Right lobe of liver (tissue), 6 donors: ENCODE results near the gene TCF12. TPM values are rescaled to one million over a fixed set of nuclear protein-coding genes. Genes with fewer than 3 reads are reported as not detected.

Experiments used
- ATAC-seq, 4 donors: fragments of 200-7000 bp; cut with Tn5 transposase; one replicate each; pipeline ENCODE4 v1.9.1; 2020; ENCODE audit warnings: mild to moderate bottlenecking in 4 of 4, moderate library complexity in 4 of 4
- DNase-seq, 3 donors: peaks; one replicate each; pipeline ENCODE4 v3.0.0-alpha.2; 2020
- H3K27ac ChIP-seq, 3 donors: fragments of 200-600 bp; one replicate each; pipeline ENCODE4 v1.8.0; 2022
- H3K27me3 ChIP-seq, 2 donors: fragments of 200-600 bp; one replicate each; pipeline ENCODE4 v1.8.0; 2022
- H3K36me3 ChIP-seq, 4 donors: fragments of 200-600 bp; sonication (generic) in 1 of 4; one replicate each; pipeline versions ENCODE4 v1.5.1 to v1.8.0; 2017 to 2022; ENCODE audit warnings: control low read depth in 1 of 4
- H3K4me1 ChIP-seq, 4 donors: fragments of 200-600 bp; sonication (generic) in 1 of 4; one replicate each; pipeline versions ENCODE4 v1.5.1 to v1.8.0; 2017 to 2022; ENCODE audit warnings: control low read depth in 1 of 4
- H3K4me3 ChIP-seq, 3 donors: fragments of 200-600 bp; one replicate each; pipeline ENCODE4 v1.8.0; 2022
- H3K9me3 ChIP-seq, 4 donors: fragments of 200-600 bp; sonication (generic) in 1 of 4; one replicate each; pipeline versions ENCODE4 v1.5.1 to v1.8.0; 2017 to 2022; ENCODE audit warnings: control low read depth in 1 of 4
- CTCF ChIP-seq, 4 donors: fragments of 200-600 bp in 3 of 4; fragments of 450-650 bp in 1 of 4; IDR thresholded peaks; one replicate each; pipeline versions ENCODE4 v1.5.1 to v1.8.0; 2016 to 2022; ENCODE audit warnings: antibody characterized with exemption in 4 of 4, mild to moderate bottlenecking in 2 of 4
- POLR2A ChIP-seq: fragments of 450-650 bp; IDR thresholded peaks from one replicate; pipeline ENCODE4 v1.6.1; 2017; ENCODE audit warnings: antibody characterized with exemption, mild to moderate bottlenecking
- WGBS: methylation state at CpG from one replicate; pipeline ENCODE4 v1.1.6; 2018; ENCODE audit warnings: low coverage, low lambda C conversion rate; ENCODE audit not compliant: insufficient coverage; ENCODE audit errors: missing lambda C conversion rate; 5-methylcytosine and 5-hydroxymethylcytosine counted together
- intact Hi-C, 2 donors: fragments of 100-400 bp; cut with DNase I; formaldehyde crosslinking; loops; one replicate each; pipeline versions ENCODE4 v1.11.2 to v1.14.1; 2022
- total RNA-seq, 6 experiments: library from RNA; depleted of rRNA in 2 of 6; stranded (reverse); fragments of >200 nt in 2 of 6; fragmentation: NEBNext Ultra II Directional in 3 of 6; extraction: Animal tissue kit (Norgen Biotek cat#: 25700) in 3 of 6; gene quantifications; one replicate each; pipeline versions ENCODE4 v1.1.0 to v1.2.4, GENCODE V29; 2016 to 2023
- donor health status: DM: no; HTN: yes; CAD: no.
- donor health status: DM: no; HTN: no; CAD: no.
- donor health status: DM: no; HTN: no; CAD: no.
- donor health status: DM: no; HTN: yes; CAD: no.
- donor health status: DM: no; HTN: yes; CAD: no.

Gene TCF12
- total RNA-seq, 6 experiments from 2014 or later, result 28.9 to 41.9 (median 35.3) TPM

- WGBS, result 38% methylated on average over 4 of the region's 4 CpGs
- DNase-seq (no peak), ATAC-seq (peak in 1 of 4 donors; percentile 24)
- no peaks in the 10 kb centered on the region for H3K9me3 ChIP-seq
- no peak for TF ChIP-seq CTCF (IDR thresholded peaks at IDR 0.05)
- TF ChIP-seq POLR2A, result no peak
- H3K4me3 ChIP-seq, result no peak overlapping the region
- H3K36me3 ChIP-seq, result no peaks in the 10 kb centered on the region
- intact Hi-C loops, result no loop called here
- no peaks in the 10 kb centered on the region for H3K27me3 ChIP-seq
- H3K27ac ChIP-seq, result no peak overlapping the region
- no peaks in the 10 kb centered on the region for H3K4me1 ChIP-seq
Observed at GRCh38 chr15:57079931-57080620, 161.6 kb downstream of the TCF12 start.

GRCh38 chr15:57082054-57082728 lies 163.7 kb downstream of the TCF12 start:
- intact Hi-C loops, result no loop called here
- Histone ChIP-seq H3K4me3 (no peak overlapping the region), H3K9me3 (no peaks in the 10 kb centered on the region), H3K27ac (no peak overlapping the region), H3K27me3 (no peaks in the 10 kb centered on the region), H3K36me3 (no peaks in the 10 kb centered on the region), H3K4me1 (no peaks in the 10 kb centered on the region)
- peak in 2 of 4 donors; percentile 46 to 59 for ATAC-seq
- 49% methylated on average over 3 of the region's 3 CpGs for WGBS
- no peak for TF ChIP-seq CTCF (IDR thresholded peaks at IDR 0.05)
- no peak for TF ChIP-seq POLR2A
- no peak for DNase-seq

GRCh38 chr15:57084192-57084591 lies 165.7 kb downstream of the TCF12 start:
- no peak overlapping the region for H3K4me3 ChIP-seq
- no peaks in the 10 kb centered on the region for H3K27me3 ChIP-seq
- H3K36me3 ChIP-seq, result no peaks in the 10 kb centered on the region
- DNase-seq (no peak), ATAC-seq (no peak)
- 63% methylated on average over 3 of the region's 3 CpGs for WGBS
- no peaks in the 10 kb centered on the region for H3K4me1 ChIP-seq
- H3K27ac ChIP-seq, result no peak overlapping the region
- intact Hi-C loops, result no loop called here
- TF ChIP-seq CTCF (IDR thresholded peaks at IDR 0.05), result no peak
- TF ChIP-seq POLR2A, result no peak
- no peaks in the 10 kb centered on the region for H3K9me3 ChIP-seq

- no peak overlapping the region for H3K27ac ChIP-seq
- 78% methylated on average over 4 of the region's 4 CpGs for WGBS
- H3K27me3 ChIP-seq, result no peaks in the 10 kb centered on the region
- no peaks in the 10 kb centered on the region for H3K9me3 ChIP-seq
- no peak overlapping the region for H3K4me3 ChIP-seq
- no peaks in the 10 kb centered on the region for H3K4me1 ChIP-seq
- H3K36me3 ChIP-seq, result no peaks in the 10 kb centered on the region
- intact Hi-C loops, result no loop called here
- TF ChIP-seq POLR2A, result no peak
- no peak for TF ChIP-seq CTCF (IDR thresholded peaks at IDR 0.05)
- ATAC-seq, result no peak
- DNase-seq, result no peak
Observed at GRCh38 chr15:57085267-57085666, 166.8 kb downstream of the TCF12 start.
